Measurements from ENCODE around the gene CFAP46. TPM values are rescaled to one million over a fixed set of nuclear protein-coding genes. Genes with fewer than 3 reads are reported as not detected.
A peak's percentile ranks its signal among the peaks of the same experiment; 100 is the strongest.
"Not testable (repeated sequence)": the region's sequence is repeated elsewhere in the genome, so short reads cannot be mapped to it uniquely, and the experiment has no call there.

CFAP46 gene
- total and polyA plus RNA-seq, 2 experiments from 2014 or later: 0.20 to 0.22 TPM

- no peaks in the 10 kb centered on the region for H3K36me3 ChIP-seq (ENCODE audit: low read depth)
- H3K4me2 ChIP-seq (ENCODE audit: unreplicated experiment): no peak overlapping the region
- no peak overlapping the region for H3K9ac ChIP-seq
- 55 to 67% methylated on average over 1 of the region's 1 CpG for WGBS, 2 experiments (ENCODE audit: low coverage in 1 of 2, low lambda C conversion rate in 2 of 2, missing lambda C conversion rate in 2 of 2)
- in situ Hi-C loops (cut with MboI): no loop called here
- no peaks in the 10 kb centered on the region for H3F3A ChIP-seq (ENCODE audit: insufficient read depth)
- no peak overlapping the region for H3K27ac ChIP-seq
- peaks cover 19% of the 10 kb centered on the region for H3K27me3 ChIP-seq (replicated peaks; ENCODE audit: insufficient read depth)
- no peak for TF ChIP-seq EZH2 (IDR thresholded peaks at IDR 0.05; ENCODE audit: insufficient read depth, poor library complexity, severe bottlenecking)
- TF ChIP-seq EZH2phosphoT487 (IDR thresholded peaks at IDR 0.05; ENCODE audit: insufficient read depth, low read depth): no peak
- no peaks in the 10 kb centered on the region for H3K4me1 ChIP-seq (ENCODE audit: insufficient read depth)
- no peaks in the 10 kb centered on the region for H4K20me1 ChIP-seq (ENCODE audit: insufficient read depth)
- no peak for DNase-seq
- no peaks in the 10 kb centered on the region for H3K79me2 ChIP-seq (ENCODE audit: insufficient read depth)
- H2AFZ ChIP-seq: no peak overlapping the region
- H3K4me3 ChIP-seq: no peak overlapping the region
- H3K9me2 ChIP-seq (ENCODE audit: insufficient read depth): no peaks in the 10 kb centered on the region
- H3K9me3 ChIP-seq (ENCODE audit: low read depth): no peaks in the 10 kb centered on the region
Observed at GRCh38 chr10:132905661-132906060, 36.7 kb downstream of the CFAP46 start.

- no peaks in the 10 kb centered on the region for H3K9me2 ChIP-seq (ENCODE audit: insufficient read depth)
- in situ Hi-C loops (cut with MboI): no loop called here
- no peak overlapping the region for H3K27ac ChIP-seq
- no peak for DNase-seq
- TF ChIP-seq EZH2 (IDR thresholded peaks at IDR 0.05; ENCODE audit: insufficient read depth, poor library complexity, severe bottlenecking) (no peak), EZH2phosphoT487 (IDR thresholded peaks at IDR 0.05; ENCODE audit: insufficient read depth, low read depth) (no peak)
- no peaks in the 10 kb centered on the region for H3F3A ChIP-seq (ENCODE audit: insufficient read depth)
- no peaks in the 10 kb centered on the region for H3K9me3 ChIP-seq (ENCODE audit: low read depth)
- no peaks in the 10 kb centered on the region for H3K4me1 ChIP-seq (ENCODE audit: insufficient read depth)
- 60 to 67% methylated on average over 21 of the region's 21 CpGs for WGBS, 2 experiments (ENCODE audit: low coverage in 1 of 2, low lambda C conversion rate in 2 of 2, missing lambda C conversion rate in 2 of 2)
- no peaks in the 10 kb centered on the region for H3K36me3 ChIP-seq (ENCODE audit: low read depth)
- no peak overlapping the region for H3K9ac ChIP-seq
- H3K27me3 ChIP-seq (replicated peaks; ENCODE audit: insufficient read depth): peaks cover 24% of the 10 kb centered on the region
- no peaks in the 10 kb centered on the region for H3K79me2 ChIP-seq (ENCODE audit: insufficient read depth)
- H3K4me3 ChIP-seq: no peak overlapping the region
- H2AFZ ChIP-seq: no peak overlapping the region
- H4K20me1 ChIP-seq (ENCODE audit: insufficient read depth): no peaks in the 10 kb centered on the region
- H3K4me2 ChIP-seq (ENCODE audit: unreplicated experiment): no peak overlapping the region
Observed at GRCh38 chr10:132904814-132905649, 37.3 kb downstream of the CFAP46 start.

GRCh38 chr10:132904181-132904813 lies 38.1 kb downstream of the CFAP46 start:
- Histone ChIP-seq H3K4me2 (ENCODE audit: unreplicated experiment) (no peak overlapping the region), H3K4me3 (no peak overlapping the region), H3K36me3 (ENCODE audit: low read depth) (no peaks in the 10 kb centered on the region), H3F3A (ENCODE audit: insufficient read depth) (no peaks in the 10 kb centered on the region), H3K9ac (no peak overlapping the region), H3K9me3 (ENCODE audit: low read depth) (no peaks in the 10 kb centered on the region), H4K20me1 (ENCODE audit: insufficient read depth) (no peaks in the 10 kb centered on the region), H2AFZ (no peak overlapping the region), H3K27me3 (replicated peaks; ENCODE audit: insufficient read depth) (peaks cover 24% of the 10 kb centered on the region), H3K79me2 (ENCODE audit: insufficient read depth) (no peaks in the 10 kb centered on the region), H3K4me1 (ENCODE audit: insufficient read depth) (no peaks in the 10 kb centered on the region), H3K9me2 (ENCODE audit: insufficient read depth) (no peaks in the 10 kb centered on the region), H3K27ac (no peak overlapping the region)
- peak; percentile 63 for DNase-seq
- in situ Hi-C loops (cut with MboI): no loop called here
- TF ChIP-seq EZH2 (IDR thresholded peaks at IDR 0.05; ENCODE audit: insufficient read depth, poor library complexity, severe bottlenecking) (no peak), EZH2phosphoT487 (IDR thresholded peaks at IDR 0.05; ENCODE audit: insufficient read depth, low read depth) (no peak)
- 24 to 25% methylated on average over 15 of the region's 15 CpGs for WGBS, 2 experiments (ENCODE audit: low coverage in 1 of 2, low lambda C conversion rate in 2 of 2, missing lambda C conversion rate in 2 of 2)

- H3K9me3 ChIP-seq (ENCODE audit: low read depth); H3K27ac ChIP-seq; DNase-seq; H4K20me1 ChIP-seq (ENCODE audit: insufficient read depth); H3K4me2 ChIP-seq (ENCODE audit: unreplicated experiment); H3K4me3 ChIP-seq; H3K36me3 ChIP-seq (ENCODE audit: low read depth); H3K79me2 ChIP-seq (ENCODE audit: insufficient read depth); H3K9ac ChIP-seq; H2AFZ ChIP-seq; H3K4me1 ChIP-seq (ENCODE audit: insufficient read depth); H3F3A ChIP-seq (ENCODE audit: insufficient read depth); H3K9me2 ChIP-seq (ENCODE audit: insufficient read depth); in situ Hi-C loops (cut with MboI): not testable (repeated sequence)
- H3K27me3 ChIP-seq (replicated peaks; ENCODE audit: insufficient read depth): peaks cover 24% of the 10 kb centered on the region
- WGBS, 2 experiments (ENCODE audit: low coverage in 1 of 2, low lambda C conversion rate in 2 of 2, missing lambda C conversion rate in 2 of 2): 71 to 76% methylated on average over 17 to 19 of the region's 19 CpGs
Observed at GRCh38 chr10:132902656-132903575, 39.5 kb downstream of the CFAP46 start.

Data from GM23248 (cell line).